OCI-LY7 (cell line): Measurements from ENCODE around the gene FAM181A. TPM values are rescaled to one million over a fixed set of nuclear protein-coding genes. Genes with fewer than 3 reads are reported as not detected.

Experiments
- BruUV-seq: library from RNA; stranded (reverse); fragments of 400-500 nt; replicated peaks from 2 replicates; lab custom pipeline; 2021; lab: Mats Ljungman, UMichigan
- CTCF ChIA-PET: fragments of 300-600 bp; sonication (Branson Sonifier 250); formaldehyde crosslinking; loops from one replicate; lab custom pipeline; 2022; ENCODE audit warnings: antibody characterized with exemption; ENCODE audit not compliant: unreplicated experiment; lab: Charles Lee
- POLR2A ChIA-PET: fragments of 300-600 bp; sonication (Branson Sonifier 250); formaldehyde crosslinking; loops from one replicate; lab custom pipeline; 2022; ENCODE audit warnings: antibody characterized with exemption; lab: Charles Lee
- DNase-seq: peaks from one replicate; pipeline ENCODE4 v3.0.0-alpha.2; 2015; ENCODE audit warnings: low spot score
- H2AFZ ChIP-seq: fragments of 200-600 bp; sonication (generic), shearing (Covaris generic); 2 replicates; pipeline ENCODE4 v1.6.1; 2014; ENCODE audit warnings: mild to moderate bottlenecking, antibody characterized with exemption, low read length, moderate library complexity
- H3K27ac ChIP-seq: fragments of 200-600 bp; sonication (generic); 2 replicates; pipeline ENCODE4 v1.5.1; 2014; ENCODE audit warnings: mixed run types, low read depth, mild to moderate bottlenecking, moderate library complexity, low read length, inconsistent platforms; ENCODE audit not compliant: poor library complexity, severe bottlenecking
- H3K36me3 ChIP-seq: fragments of 200-600 bp; sonication (generic); 2 replicates; pipeline ENCODE4 v1.6.1; 2014; ENCODE audit warnings: mild to moderate bottlenecking, antibody characterized with exemption, low read length, moderate library complexity, mixed read lengths; ENCODE audit not compliant: insufficient read depth
- H3K4me1 ChIP-seq: fragments of 200-600 bp; sonication (generic); 2 replicates; pipeline ENCODE4 v1.5.1; 2014; ENCODE audit warnings: mild to moderate bottlenecking, low read length; ENCODE audit not compliant: insufficient read depth, poor library complexity, severe bottlenecking
- H3K4me2 ChIP-seq: fragments of 200-600 bp; sonication (generic); 2 replicates; pipeline ENCODE4 v1.6.1; 2014; ENCODE audit warnings: mild to moderate bottlenecking, low read length
- H3K4me3 ChIP-seq: fragments of 200-600 bp; sonication (generic); 2 replicates; pipeline ENCODE4 v1.5.1; 2014; ENCODE audit warnings: mild to moderate bottlenecking, low read depth, low read length; ENCODE audit not compliant: poor library complexity, severe bottlenecking
- H3K79me2 ChIP-seq: fragments of 200-600 bp; sonication (generic); 2 replicates; pipeline ENCODE4 v1.6.1; 2016; ENCODE audit warnings: low read depth, mild to moderate bottlenecking, low read length, moderate library complexity, mixed read lengths; ENCODE audit not compliant: insufficient read depth
- H3K9me2 ChIP-seq: fragments of 200-600 bp; sonication (generic); 2 replicates; pipeline ENCODE4 v1.6.1; 2016; ENCODE audit warnings: mild to moderate bottlenecking, low read length, mixed read lengths; ENCODE audit not compliant: insufficient read depth
- H3K9me3 ChIP-seq: fragments of 200-600 bp; sonication (generic); 2 replicates; pipeline ENCODE4 v1.6.1; 2014; ENCODE audit warnings: mild to moderate bottlenecking, mixed run types, low read length, mixed read lengths
- H4K20me1 ChIP-seq: fragments of 200-600 bp; sonication (generic); 2 replicates; pipeline ENCODE4 v1.6.1; 2014; ENCODE audit warnings: mild to moderate bottlenecking, antibody characterized with exemption, low read length, moderate library complexity, mixed read lengths; ENCODE audit not compliant: insufficient read depth
- CTCF ChIP-seq: fragments of 200-600 bp; sonication (generic); conservative IDR thresholded peaks from 2 replicates; pipeline ENCODE4 v1.5.1; 2014; ENCODE audit warnings: mild to moderate bottlenecking, antibody characterized with exemption, low read length, moderate library complexity, mixed read lengths
- EZH2phosphoT487 ChIP-seq: fragments of 200-600 bp; sonication (generic); IDR thresholded peaks from 2 replicates; pipeline ENCODE4 v1.6.1; 2018; ENCODE audit warnings: low read depth, borderline replicate concordance, mild to moderate bottlenecking, mixed run types, antibody characterized with exemption, low read length, moderate library complexity, mixed read lengths
- intact Hi-C: fragments of 100-400 bp; cut with micrococcal nuclease; formaldehyde crosslinking; loops from one replicate; pipeline ENCODE4 v1.10.0; 2022; ENCODE audit not compliant: unreplicated experiment
- total RNA-seq, 2 experiments: library from RNA; depleted of rRNA in 1 of 2; stranded (reverse); fragments of >200 nt in 1 of 2; shearing (Covaris generic) in 1 of 2; gene quantifications; 2 replicates each; pipeline ENCODE4 v1.2.3, GENCODE V29; 2014 to 2022

The FAM181A gene
- total RNA-seq, 2 experiments from 2014 or later = not detected

- no peaks in the 10 kb centered on the region for H3K9me3 ChIP-seq
- H3K27ac ChIP-seq = no peak overlapping the region
- CTCF ChIA-PET = no interaction called here
- no peaks in the 10 kb centered on the region for H3K36me3 ChIP-seq
- H3K9me2 ChIP-seq = no peaks in the 10 kb centered on the region
- no peaks in the 10 kb centered on the region for H3K79me2 ChIP-seq
- H4K20me1 ChIP-seq = no peaks in the 10 kb centered on the region
- no peaks in the 10 kb centered on the region for H3K4me1 ChIP-seq
- H3K4me3 ChIP-seq = no peak overlapping the region
- no peak for TF ChIP-seq CTCF
- no peak for TF ChIP-seq EZH2phosphoT487
- POLR2A ChIA-PET = interaction anchor here (0.6 to 0.7 kb wide), 2 partner anchors 31 to 66 kb away, joined by 3 to 5 read pairs; no protein-coding TSS in a partner anchor
- no peak overlapping the region for H2AFZ ChIP-seq
- no peak overlapping the region for H3K4me2 ChIP-seq
- intact Hi-C loops = no loop called here
- no TSS peak for BruUV-seq
- DNase-seq = no peak
Measured at GRCh38 chr14:93901813-93902212, 25.3 kb upstream of the FAM181A start.

- H3K79me2 ChIP-seq = no peaks in the 10 kb centered on the region
- no peak overlapping the region for H3K4me3 ChIP-seq
- no peak for TF ChIP-seq EZH2phosphoT487
- no peak for TF ChIP-seq CTCF
- no peaks in the 10 kb centered on the region for H3K9me3 ChIP-seq
- DNase-seq = no peak
- no peaks in the 10 kb centered on the region for H3K36me3 ChIP-seq
- CTCF ChIA-PET = no interaction called here
- no peak overlapping the region for H3K27ac ChIP-seq
- no peak overlapping the region for H2AFZ ChIP-seq
- POLR2A ChIA-PET = no interaction called here
- no peaks in the 10 kb centered on the region for H3K9me2 ChIP-seq
- no peak overlapping the region for H3K4me2 ChIP-seq
- no TSS peak for BruUV-seq
- intact Hi-C loops = no loop called here
- no peaks in the 10 kb centered on the region for H4K20me1 ChIP-seq
- H3K4me1 ChIP-seq = no peaks in the 10 kb centered on the region
Measured at GRCh38 chr14:93902619-93903307, 24.4 kb upstream of the FAM181A start.
